HG02840 (cell line): ENCODE data around the gene ATF3.

Source experiments
- ATAC-seq: cut with Tn5 transposase; IDR thresholded peaks from one replicate; pipeline ENCODE4 v1.9.1; 2021; ENCODE audit warnings: mild to moderate bottlenecking, moderate library complexity, moderate number of reproducible peaks; ENCODE audit not compliant: unreplicated experiment, low FRiP score

The ATF3 gene, protein sequence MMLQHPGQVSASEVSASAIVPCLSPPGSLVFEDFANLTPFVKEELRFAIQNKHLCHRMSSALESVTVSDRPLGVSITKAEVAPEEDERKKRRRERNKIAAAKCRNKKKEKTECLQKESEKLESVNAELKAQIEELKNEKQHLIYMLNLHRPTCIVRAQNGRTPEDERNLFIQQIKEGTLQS

GRCh38 chr1:212608392-212608958 lies at the start of gene ATF3:
Gene ATF3, plus strand, starts transcription at chr1:212608761. Its CDS starts 6,261 bp downstream, at chr1:212615022.
- peak; percentile 59 for ATAC-seq

DNA sequence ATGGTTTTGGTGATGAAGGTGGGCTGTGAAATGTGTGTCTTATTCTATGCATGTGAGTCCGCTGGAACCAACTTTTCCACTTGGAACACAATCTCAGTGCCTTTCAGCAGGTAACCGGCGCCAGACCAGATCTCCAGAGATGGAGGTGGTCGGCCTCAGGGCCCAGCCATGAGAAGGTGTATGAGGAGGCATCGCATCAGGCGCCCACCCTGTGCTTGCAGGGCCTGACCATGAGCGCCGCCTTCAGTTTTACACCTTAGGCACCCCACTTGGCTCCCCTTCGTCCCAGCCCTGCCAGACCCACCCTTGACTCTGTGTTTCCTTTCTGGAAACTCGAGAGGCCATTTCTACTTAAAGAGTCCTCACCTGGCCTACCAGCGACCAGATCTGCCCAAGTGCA lies 48.6 kb upstream of the ATF3 start:
- ATAC-seq: no peak

DNA sequence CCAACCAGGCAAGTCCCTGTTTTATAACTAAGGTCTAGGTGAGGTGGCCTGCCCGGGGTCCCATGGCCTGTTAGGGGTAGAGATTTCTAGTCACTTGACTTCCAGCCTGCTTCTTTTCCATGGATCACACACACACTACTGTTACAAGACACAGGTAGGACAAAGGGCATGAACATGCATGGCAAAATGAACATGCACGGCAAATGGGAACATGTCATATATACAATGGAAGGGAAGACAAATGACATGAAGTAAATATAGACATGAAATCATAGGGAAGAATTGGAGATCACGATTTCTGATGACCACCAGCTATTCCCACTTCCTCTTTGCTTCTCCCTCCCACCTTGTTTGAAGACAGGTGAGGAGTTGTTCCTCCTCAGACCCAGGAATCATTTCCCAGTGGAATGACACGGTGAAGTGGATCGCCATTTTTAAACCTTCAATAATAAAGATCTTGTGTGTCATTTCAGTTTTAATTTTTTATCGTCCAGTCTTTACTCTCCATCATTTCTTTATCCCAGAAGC lies 47.6 kb upstream of the ATF3 start:
- no peak for ATAC-seq

GRCh38 chr1:212561501-212561931 lies 47.0 kb upstream of the ATF3 start:
- no peak for ATAC-seq

DNA sequence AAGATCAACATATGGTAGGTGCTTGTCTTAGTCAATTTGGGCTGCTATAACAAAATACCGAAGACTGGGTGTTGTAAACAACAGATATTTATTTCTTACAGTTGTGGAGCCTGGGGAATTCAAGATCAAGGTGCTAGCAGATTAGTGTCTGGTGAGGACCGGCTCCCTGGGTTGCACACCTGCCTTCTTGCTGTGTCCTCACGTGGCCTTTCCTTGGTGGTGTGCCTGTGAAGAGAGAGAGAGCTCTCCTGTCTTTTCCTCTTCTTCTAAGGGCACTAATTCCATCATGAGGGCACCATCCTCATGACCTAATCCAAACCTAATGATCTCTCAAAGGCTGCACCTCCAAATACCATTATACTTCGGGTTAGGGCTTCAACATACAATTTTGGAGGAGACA lies 45.8 kb upstream of the ATF3 start:
- no peak for ATAC-seq

DNA sequence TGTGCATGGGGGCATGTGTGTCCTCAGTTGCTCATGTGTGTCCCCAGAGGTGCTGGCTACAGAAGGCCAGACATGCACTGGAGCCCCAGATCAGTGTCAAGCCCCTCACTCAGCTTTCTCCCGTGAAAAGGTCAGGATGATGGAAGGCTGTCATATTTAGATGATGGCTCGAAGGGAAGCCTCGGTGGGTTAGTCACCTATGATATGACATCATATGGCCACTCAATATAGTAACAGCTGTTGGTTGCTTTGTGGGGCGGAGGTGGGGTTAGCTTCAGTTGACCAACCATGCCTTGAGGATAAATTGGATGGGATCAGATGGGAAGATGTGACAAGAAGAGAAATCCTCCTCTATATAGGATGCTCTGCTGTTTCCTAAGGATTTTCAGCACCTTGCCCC lies 43.5 kb upstream of the ATF3 start:
- ATAC-seq: no peak

DNA sequence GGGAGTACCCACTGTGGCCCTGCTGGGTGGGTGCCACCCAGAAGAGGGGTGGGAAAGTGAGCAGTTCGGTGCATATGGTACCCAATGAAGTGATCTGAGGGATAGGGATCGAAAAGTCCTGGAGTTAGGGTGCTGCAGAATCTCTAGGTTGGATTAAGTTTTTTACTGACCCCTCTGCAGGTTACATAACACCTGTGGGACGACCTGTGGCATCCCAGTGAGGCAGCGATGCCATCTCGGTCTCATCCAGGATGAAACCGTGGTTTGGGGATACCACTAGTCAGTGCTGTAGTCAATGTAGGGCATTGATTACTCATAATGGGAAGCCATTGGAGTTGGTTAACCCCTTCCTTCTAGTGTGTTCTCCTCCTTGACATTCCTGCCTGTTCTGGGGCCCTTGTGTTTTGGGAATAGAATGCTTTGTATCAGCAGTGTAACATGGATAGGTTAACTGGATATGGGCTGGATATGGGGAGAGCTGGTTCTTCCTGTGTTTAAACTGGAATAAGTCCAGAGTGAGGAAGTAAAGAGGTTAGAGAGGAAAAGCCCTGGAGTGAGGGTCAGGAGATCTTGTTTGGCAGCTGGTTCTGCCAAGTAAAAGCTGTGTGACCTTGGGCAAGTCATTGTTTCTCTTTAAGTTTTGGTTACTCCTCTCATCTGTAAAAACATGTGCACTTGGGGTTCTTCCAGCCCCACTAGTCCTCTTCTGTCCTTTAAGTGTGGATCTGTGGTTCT lies 42.8 kb upstream of the ATF3 start:
- ATAC-seq: no peak

DNA sequence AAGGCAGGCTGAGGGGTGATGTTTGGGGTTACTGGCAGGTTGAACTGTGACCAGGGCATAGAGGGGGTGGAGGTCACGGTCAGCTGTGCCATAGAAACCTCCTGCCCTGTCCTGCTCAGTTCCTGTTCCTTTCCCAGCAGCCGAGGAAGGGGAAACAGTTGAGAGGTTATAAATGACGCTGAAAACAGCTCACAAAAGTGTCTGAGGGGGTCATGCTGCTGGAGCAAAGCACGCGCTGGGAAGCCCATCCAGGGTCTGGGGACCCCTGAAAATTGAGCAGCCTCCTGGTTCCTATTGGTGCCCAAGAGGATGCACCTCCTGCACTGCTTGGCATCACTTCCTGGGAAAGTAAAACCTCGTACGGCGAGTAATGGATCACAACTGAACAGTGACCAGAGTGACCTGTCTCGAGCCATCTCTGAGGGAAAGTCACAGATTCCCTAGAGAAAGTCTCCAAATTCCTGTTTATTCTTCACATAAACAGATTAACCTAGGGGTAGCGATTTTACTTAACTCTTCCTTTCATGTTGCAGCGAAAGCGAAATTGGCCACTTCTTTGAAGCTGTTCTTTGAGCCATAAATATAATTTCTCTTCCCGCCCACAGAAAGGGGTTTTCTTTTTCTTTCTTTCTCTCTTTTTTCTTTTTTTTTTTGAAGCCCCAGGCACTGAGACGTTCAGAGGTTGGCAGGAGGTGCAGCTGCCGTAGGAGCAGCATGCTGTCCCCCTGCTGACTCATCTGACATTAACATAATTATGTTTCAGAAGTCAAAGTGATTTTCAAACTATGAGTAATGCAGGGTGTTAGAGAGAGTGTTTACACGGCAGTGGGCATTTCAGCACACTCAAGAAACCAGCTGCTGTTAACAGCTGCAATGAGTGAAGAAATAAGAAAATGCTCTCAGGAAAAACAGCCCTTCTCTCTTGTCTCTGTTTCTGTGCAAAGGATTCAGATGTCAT lies 41.8 kb upstream of the ATF3 start:
- ATAC-seq: peak; percentile 98

- ATAC-seq: no peak
Measured at GRCh38 chr1:212567638-212568037, 40.9 kb upstream of the ATF3 start.

- ATAC-seq: no peak
Measured at GRCh38 chr1:212568978-212569537, 39.5 kb upstream of the ATF3 start.

DNA sequence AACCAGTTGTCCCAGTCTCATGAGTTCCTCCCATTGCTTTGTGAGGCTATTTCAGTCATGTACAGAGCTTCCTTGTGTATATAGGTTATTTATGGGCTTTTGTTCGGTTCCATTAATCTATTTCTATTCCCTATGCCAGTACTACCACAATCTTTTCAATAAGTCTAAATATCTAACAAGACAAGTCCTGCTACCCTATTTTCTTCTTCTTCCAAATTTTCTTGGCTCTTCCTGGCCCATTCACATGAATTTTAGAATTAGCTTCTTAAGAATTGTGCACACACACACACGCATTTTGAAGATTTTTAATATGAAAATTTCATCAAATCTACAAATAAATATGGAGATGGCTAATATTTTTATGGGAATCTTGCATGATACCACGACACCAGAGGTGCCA lies 33.8 kb upstream of the ATF3 start:
- no peak for ATAC-seq

GRCh38 chr1:212575333-212575732 lies 33.2 kb upstream of the ATF3 start:
- ATAC-seq: no peak

- no peak for ATAC-seq
Measured at GRCh38 chr1:212578041-212578440, 30.5 kb upstream of the ATF3 start.

GRCh38 chr1:212581034-212581433 lies 27.5 kb upstream of the ATF3 start:
- no peak for ATAC-seq

DNA sequence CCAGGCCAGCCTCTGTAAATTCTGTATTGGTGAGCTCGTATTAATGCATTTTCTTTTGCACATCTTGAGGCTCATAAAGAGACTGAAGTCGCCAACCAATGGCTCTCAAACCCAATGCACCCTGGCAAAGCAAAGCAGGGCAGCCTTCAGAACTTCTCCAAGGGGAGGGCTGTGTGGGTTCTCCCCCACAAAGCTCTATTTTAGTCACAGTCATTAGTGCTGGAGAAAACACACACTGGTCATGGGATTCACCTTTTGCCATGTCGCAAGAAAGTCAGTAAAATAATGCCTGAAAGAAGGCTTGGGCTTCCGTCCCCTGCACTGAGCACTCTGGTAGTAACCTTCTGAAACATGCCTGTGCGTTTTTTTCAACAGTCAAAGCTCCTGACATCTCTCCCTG lies 26.3 kb upstream of the ATF3 start:
- ATAC-seq: no peak

DNA sequence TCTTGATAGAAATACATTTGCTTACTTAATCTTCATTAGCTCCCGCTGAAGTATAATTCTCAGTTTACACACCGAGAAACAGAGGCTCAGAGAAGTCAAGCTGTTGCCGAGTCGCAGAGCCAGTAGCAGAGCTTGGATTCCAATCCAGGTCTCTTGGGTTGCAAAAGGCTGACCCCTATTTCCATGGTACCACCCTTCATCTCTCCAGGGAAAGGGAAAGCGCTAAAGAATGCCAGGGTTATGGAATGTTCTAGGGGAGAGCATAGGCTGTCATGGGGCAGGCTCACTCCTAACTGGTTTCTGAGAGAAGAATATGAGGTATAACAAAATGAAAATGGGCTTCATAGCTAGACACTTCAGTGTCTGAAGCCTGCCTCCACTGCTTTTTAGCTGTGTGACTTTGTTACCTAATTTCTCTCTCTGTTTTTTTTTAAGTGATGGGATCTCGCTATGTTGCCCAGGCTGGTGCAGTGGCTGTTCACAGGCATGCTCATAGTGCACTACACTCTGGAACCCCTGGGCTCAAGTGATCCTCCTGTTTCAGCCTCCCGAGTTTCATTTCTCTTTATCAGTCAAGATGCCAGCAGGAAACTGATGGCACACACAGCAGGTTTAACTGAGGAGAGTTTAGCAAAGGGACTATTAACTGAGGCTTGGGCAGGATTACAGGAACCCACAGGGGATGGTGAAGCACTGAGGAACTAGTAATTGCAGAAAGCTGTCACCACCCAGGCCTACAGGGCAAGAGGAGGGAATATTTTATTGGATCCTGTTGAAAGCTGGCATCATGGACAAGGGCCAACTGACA lies 25.5 kb upstream of the ATF3 start:
- no peak for ATAC-seq

GRCh38 chr1:212583643-212584042 lies 24.9 kb upstream of the ATF3 start:
- no peak for ATAC-seq

DNA sequence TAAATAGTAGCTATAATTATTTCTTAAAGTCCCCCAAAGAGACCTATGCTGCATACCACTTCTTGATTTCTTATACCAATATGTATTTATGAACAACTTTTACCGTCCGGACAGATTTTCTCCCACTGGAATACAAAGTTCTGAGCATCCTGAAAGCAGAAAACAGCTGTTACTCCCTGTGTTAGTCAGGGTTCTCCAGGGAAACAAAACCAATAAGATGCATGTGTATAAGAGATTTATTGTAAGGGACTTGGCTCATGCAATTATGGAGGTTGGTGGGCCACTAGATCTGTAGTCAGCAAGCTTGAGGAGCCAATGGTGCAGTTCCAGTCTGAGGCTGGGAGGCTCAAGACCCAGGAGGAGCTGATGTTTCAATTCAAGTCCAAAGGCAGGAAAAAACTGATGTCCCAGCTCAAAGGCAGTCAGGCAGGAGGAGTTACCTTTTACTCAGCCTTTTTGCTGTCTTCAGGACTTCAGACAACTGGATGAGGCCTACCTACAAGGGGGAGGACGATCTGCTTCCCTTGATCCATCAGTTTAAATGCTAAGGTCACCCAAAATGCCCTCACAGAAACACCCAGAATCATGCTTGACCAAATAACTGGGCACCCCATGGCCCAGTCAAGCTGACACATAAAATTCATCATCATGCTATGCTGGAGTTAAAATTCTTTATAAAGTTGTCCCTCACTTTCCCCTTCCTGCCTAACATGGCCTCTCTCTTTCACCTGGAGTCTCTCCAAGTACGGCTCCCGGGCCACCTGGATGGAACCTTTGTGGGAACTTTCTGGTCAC lies 24.3 kb upstream of the ATF3 start:
- ATAC-seq: no peak

DNA sequence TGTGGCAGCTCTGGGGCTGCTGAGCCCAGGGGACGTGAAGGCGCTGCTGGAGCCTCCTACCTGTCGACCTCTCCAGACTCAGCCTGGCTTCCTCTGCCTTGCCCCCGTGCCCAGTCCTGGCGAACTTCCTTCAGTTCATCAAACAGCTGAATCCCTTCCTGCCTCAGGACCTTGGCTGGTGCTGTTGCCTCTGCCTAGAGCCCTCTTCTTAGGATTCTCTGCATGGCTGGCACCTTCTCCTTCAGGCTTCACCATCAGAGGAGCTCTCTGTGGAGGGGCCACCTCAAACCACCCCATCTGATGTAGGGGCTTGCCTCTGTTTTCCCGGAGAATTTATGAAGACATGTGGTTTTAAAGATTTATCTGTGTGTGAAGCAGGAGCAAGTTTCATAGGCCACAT lies 23.4 kb upstream of the ATF3 start:
- no peak for ATAC-seq
